ENCODE measurements around the gene GAS2. TPM values are rescaled to one million over a fixed set of nuclear protein-coding genes. Genes with fewer than 3 reads are reported as not detected.

The GAS2 gene
- polyA plus RNA-seq, 1 of the 3 experiments (the other 2 are of a cell fraction) = 0.72 TPM

DNA sequence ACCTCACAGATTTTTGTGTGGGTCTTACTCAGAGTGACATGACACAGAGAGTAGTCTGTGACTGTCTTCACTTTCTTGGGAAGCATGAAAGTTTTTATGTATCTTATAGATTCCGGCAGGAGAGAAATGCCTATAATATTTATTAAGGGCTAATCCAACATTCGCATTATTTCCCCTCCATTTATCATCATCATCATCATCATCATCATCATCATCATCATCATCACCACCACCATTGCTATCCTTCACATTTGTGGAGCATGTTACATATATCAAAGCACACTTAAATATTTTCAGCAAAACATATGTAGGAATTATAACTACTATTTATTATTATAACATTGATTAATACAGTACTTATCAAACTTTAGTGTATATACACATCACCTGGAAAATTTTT lies 66.2 kb downstream of the GAS2 start:
- no peaks in the 10 kb centered on the region for H3F3A ChIP-seq (replicated peaks; ENCODE audit: insufficient read depth)
- H3K36me3 ChIP-seq (replicated peaks in 1 of 2; ENCODE audit: control insufficient read depth in 1 of 2, insufficient read depth in 2 of 2, low read length in 1 of 2) = no peaks in the 10 kb centered on the region
- no peaks in the 10 kb centered on the region for H3K4me1 ChIP-seq (ENCODE audit: control insufficient read depth in 1 of 2, insufficient read depth in 2 of 2, low read depth in 1 of 2, low read length in 1 of 2)
- H3K79me2 ChIP-seq (ENCODE audit: insufficient read depth) = no peaks in the 10 kb centered on the region
- H3K4me3 ChIP-seq (ENCODE audit: low read depth in 2 of 2, low read length in 1 of 2) = no peak overlapping the region
- no peaks in the 10 kb centered on the region for H3K9me2 ChIP-seq
- WGBS (ENCODE audit: low lambda C conversion rate) = 57% methylated on average over 2 of the region's 2 CpGs
- no peak overlapping the region for H3K9ac ChIP-seq
- H3K9me3 ChIP-seq = no peaks in the 10 kb centered on the region
- TF ChIP-seq GABPA (IDR thresholded peaks at IDR 0.05; ENCODE audit: low read depth) = no peak
- no peaks in the 10 kb centered on the region for H3K27me3 ChIP-seq (ENCODE audit: insufficient read depth)
- DNase-seq = no peak
- CTCF ChIA-PET = interaction anchor here (1.2 kb wide), 1 partner anchor 55 kb away, joined by 3 read pairs; no protein-coding TSS in a partner anchor
- H3K27ac ChIP-seq (ENCODE audit: low read depth in 2 of 2, low read length in 1 of 2) = no peak overlapping the region
- POLR2A ChIA-PET = no interaction called here
- no peak overlapping the region for H3K4me2 ChIP-seq
- H2AFZ ChIP-seq (ENCODE audit: low read depth) = no peak overlapping the region
- no peaks in the 10 kb centered on the region for H4K20me1 ChIP-seq (ENCODE audit: insufficient read depth)

- no peaks in the 10 kb centered on the region for H3K4me1 ChIP-seq (ENCODE audit: control insufficient read depth in 1 of 2, insufficient read depth in 2 of 2, low read depth in 1 of 2, low read length in 1 of 2)
- no peak overlapping the region for H3K4me2 ChIP-seq
- ChIA-PET POLR2A (no interaction called here), CTCF (interaction anchor here (1.2 kb wide), 1 partner anchor 54 kb away, joined by 3 read pairs; no protein-coding TSS in a partner anchor)
- H2AFZ ChIP-seq (ENCODE audit: low read depth) = no peak overlapping the region
- H3K27ac ChIP-seq (ENCODE audit: low read depth in 2 of 2, low read length in 1 of 2) = no peak overlapping the region
- no peak overlapping the region for H3K9ac ChIP-seq
- H3K4me3 ChIP-seq (ENCODE audit: low read depth in 2 of 2, low read length in 1 of 2) = no peak overlapping the region
- no peaks in the 10 kb centered on the region for H3K9me3 ChIP-seq
- H3K27me3 ChIP-seq (ENCODE audit: insufficient read depth) = no peaks in the 10 kb centered on the region
- DNase-seq = no peak
- H3F3A ChIP-seq (replicated peaks; ENCODE audit: insufficient read depth) = no peaks in the 10 kb centered on the region
- H4K20me1 ChIP-seq (ENCODE audit: insufficient read depth) = no peaks in the 10 kb centered on the region
- WGBS (ENCODE audit: low lambda C conversion rate) = 50% methylated on average over 1 of the region's 1 CpG
- H3K79me2 ChIP-seq (ENCODE audit: insufficient read depth) = no peaks in the 10 kb centered on the region
- no peak for TF ChIP-seq FOSL2 (IDR thresholded peaks at IDR 0.05; ENCODE audit: borderline replicate concordance, low read depth)
- TF ChIP-seq TEAD4 (IDR thresholded peaks at IDR 0.05; ENCODE audit: borderline replicate concordance, insufficient read depth) = no peak
- TF ChIP-seq FOXJ3 (CRISPR knock-in tag; IDR thresholded peaks at IDR 0.05) = no peak
- TF ChIP-seq EZH2phosphoT487 (IDR thresholded peaks at IDR 0.05; ENCODE audit: borderline replicate concordance, low read depth) = no peak
- TF ChIP-seq TAF1 (IDR thresholded peaks at IDR 0.05; ENCODE audit: borderline replicate concordance, low read depth, low read length) = no peak
- TF ChIP-seq TCF12 (IDR thresholded peaks at IDR 0.05) = no peak
- no peak for TF ChIP-seq GABPA (IDR thresholded peaks at IDR 0.05; ENCODE audit: low read depth)
- TF ChIP-seq USF2 (IDR thresholded peaks at IDR 0.05; ENCODE audit: borderline replicate concordance, low read depth, low read length) = no peak
- TF ChIP-seq JUND (IDR thresholded peaks at IDR 0.05) = no peak
- no peak for TF ChIP-seq NFIC (IDR thresholded peaks at IDR 0.05; ENCODE audit: borderline replicate concordance)
- TF ChIP-seq IRF3 (IDR thresholded peaks at IDR 0.05; ENCODE audit: low read depth, low read length) = no peak
- no peak for TF ChIP-seq CHD2 (IDR thresholded peaks at IDR 0.05; ENCODE audit: low read length, partially characterized antibody)
- TF ChIP-seq RCOR1 (IDR thresholded peaks at IDR 0.05; ENCODE audit: low read length) = no peak
- TF ChIP-seq SIN3A (IDR thresholded peaks at IDR 0.05; ENCODE audit: borderline replicate concordance, low read depth, low read length) = no peak
- TF ChIP-seq GATA2 (CRISPR knock-in tag; IDR thresholded peaks at IDR 0.05) = no peak
- TF ChIP-seq, protein P1, sequence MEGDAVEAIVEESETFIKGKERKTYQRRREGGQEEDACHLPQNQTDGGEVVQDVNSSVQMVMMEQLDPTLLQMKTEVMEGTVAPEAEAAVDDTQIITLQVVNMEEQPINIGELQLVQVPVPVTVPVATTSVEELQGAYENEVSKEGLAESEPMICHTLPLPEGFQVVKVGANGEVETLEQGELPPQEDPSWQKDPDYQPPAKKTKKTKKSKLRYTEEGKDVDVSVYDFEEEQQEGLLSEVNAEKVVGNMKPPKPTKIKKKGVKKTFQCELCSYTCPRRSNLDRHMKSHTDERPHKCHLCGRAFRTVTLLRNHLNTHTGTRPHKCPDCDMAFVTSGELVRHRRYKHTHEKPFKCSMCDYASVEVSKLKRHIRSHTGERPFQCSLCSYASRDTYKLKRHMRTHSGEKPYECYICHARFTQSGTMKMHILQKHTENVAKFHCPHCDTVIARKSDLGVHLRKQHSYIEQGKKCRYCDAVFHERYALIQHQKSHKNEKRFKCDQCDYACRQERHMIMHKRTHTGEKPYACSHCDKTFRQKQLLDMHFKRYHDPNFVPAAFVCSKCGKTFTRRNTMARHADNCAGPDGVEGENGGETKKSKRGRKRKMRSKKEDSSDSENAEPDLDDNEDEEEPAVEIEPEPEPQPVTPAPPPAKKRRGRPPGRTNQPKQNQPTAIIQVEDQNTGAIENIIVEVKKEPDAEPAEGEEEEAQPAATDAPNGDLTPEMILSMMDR (IDR thresholded peaks at IDR 0.05) = no peak
- no peak for TF ChIP-seq SMC3 (IDR thresholded peaks at IDR 0.05; ENCODE audit: low read depth, low read length)
- no peak for TF ChIP-seq MXI1 (IDR thresholded peaks at IDR 0.05; ENCODE audit: low read depth, low read length)
- no peak for TF ChIP-seq RXRA (IDR thresholded peaks at IDR 0.05; ENCODE audit: borderline replicate concordance, low read depth)
- no peak for TF ChIP-seq RFX5 (IDR thresholded peaks at IDR 0.05; ENCODE audit: low read length)
- no peaks in the 10 kb centered on the region for H3K36me3 ChIP-seq (replicated peaks in 1 of 2; ENCODE audit: control insufficient read depth in 1 of 2, insufficient read depth in 2 of 2, low read length in 1 of 2)
- H3K9me2 ChIP-seq = no peaks in the 10 kb centered on the region
Observed at GRCh38 chr11:22733475-22734248, 67.3 kb downstream of the GAS2 start.

Measured in SK-N-SH (cell line).